NCI-H2029 treated with DMSO at 0.1 percent for 48 hours (cell line): ENCODE results near the gene WDR48.

Source experiments
- DNase-seq: peaks from one replicate; lab custom pipeline; 2025; lab: John Stamatoyannopoulos, UW

The WDR48 gene

DNA sequence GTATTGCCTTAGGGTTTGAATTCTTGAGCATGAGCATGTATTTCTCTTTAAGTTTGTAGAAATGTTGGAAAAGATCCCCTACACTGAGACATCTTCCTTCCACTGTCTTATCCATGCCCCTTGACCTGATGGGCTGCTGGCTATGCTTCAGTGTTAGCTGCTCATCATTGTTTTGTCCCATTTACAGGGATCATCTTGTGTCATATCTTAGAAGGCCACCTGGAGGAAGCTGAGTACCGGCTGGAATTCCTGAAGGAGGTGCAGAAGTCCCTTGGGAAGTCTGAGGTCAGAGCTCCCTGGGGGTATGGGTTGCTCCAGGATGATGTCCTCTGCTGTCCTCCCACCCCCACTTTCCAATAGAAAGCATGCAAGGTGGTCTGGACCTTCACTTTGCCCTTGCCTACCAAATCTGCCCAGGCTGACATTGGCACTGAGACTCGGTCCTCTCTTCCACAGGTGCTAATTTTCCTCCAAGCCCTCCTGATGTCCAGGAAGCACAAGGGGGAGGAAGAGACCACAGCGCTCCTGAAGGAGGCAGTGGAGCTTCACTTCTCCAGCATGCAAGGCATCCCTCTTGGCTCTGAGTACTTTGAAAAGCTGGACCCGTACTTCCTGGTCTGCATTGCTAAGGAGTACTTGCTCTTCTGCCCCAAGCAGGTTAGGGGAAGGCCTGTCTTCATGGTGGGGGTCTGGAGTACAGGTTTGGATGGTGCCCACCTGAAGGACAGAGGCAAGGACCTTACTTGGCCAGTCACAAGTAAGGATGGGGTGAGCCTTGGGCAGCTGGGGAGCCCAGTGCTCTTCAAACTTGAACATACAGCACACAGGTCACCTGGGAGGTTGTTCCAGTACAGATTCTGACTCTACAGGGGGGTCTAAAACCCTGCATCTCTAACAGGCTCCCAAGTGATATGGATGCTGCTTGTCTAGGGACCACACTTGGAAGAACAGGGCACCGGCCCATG is 73.3 kb downstream of the WDR48 start:
- DNase-seq: no peak

DNA sequence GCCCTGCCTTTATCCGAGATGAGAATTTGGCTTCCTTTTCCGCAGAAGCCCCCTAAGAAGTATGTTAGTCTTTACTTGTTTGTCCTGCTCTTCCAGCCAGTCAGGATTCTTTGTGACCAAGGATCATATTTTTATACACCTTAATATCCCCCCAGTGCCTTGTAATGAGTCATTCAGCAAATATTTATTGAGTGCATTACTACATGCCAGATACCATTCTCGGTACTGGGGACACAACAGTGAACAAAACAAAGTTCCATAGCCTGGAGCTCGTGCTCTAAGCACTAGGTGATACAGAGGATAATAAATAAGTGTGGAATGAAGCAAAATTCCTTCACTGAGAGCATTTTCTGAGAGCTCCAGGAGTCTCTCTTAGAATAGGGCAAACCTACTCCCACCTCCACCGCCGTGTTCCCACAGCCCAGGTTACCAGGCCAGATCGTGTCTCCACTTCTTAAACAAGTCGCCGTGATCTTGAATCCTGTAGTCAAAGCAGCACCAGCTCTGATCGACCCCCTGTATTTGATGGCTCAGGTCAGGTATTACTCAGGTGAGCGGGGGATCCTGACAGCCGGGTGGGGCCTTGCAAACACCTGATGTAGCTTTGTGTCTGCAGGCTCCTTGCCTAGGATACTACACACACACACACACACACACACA is 74.2 kb downstream of the WDR48 start:
- no peak for DNase-seq

DNA sequence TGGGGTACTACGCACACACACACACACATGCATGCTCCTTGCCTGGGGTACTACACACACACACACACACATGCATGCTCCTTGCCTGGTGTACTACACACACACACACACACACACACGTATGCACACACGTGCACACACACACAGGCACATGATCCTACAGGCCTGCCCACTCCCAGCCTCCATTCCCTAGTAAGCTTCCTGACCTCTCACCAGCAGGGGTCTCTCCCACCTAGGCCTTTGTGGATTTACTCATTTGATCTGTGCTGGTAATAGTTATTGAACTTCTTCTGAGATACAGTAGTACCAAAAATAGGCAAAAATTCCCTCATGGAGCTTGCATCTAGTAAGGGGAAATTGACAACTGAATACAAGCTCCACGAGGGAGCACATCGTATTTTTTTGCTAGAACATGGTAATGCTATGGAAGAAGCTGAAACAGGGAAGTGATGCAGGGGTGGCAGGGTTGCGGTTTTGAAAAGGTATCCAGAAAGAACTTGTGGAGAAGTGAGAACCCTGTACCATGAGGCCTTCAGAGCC is 74.8 kb downstream of the WDR48 start:
- peak; percentile 69 for DNase-seq

DNA sequence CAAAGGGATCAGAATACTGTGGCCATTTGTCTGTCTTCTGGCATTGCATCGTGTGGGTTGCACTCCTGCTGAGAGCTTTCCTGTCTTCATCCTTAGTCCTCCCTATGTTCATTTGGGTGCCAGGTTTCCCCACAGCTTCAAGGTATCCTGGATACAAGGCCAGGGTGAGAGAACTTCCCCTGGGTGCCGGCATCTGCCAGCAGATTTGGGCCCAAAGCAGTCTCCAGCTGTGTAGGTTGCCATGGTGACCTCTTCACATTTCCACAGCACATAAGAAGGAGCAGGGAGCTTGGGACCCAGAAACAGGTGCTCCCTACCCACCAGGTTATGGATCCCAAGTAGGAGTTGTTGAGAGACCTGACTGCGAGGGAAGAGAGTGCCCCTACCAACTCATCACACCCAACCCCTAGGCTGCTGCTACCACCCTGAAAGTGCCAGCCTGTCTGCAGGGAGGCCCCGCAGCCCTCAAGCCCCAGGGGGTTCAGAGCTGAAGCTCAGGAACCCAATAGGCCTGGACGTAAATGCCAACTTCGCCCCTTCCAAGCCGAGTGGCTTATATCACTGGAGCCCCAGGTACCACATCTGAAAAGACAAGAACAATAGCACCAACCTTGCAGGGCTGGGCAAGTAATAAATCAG is 75.6 kb downstream of the WDR48 start:
- DNase-seq: no peak

DNA sequence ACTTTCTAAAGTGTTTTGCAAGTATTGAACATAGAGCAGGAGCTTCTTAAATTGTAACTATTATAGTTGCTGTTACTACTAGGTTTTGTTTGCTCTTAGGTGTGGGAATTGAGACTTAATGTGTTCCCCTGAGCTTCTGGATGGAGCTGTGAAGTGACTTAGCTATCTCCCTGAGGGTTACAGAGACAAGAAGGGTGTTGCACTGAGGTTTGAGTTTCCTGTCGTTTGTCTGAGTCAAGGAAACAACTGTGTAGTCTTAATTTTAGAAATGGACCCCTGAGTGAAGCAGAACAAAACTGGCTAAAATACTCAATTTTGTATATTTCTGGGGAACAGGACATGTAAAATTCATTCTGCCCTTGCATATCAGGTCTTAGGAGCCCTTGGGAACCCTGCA is 76.1 kb downstream of the WDR48 start:
- no peak for DNase-seq

DNA sequence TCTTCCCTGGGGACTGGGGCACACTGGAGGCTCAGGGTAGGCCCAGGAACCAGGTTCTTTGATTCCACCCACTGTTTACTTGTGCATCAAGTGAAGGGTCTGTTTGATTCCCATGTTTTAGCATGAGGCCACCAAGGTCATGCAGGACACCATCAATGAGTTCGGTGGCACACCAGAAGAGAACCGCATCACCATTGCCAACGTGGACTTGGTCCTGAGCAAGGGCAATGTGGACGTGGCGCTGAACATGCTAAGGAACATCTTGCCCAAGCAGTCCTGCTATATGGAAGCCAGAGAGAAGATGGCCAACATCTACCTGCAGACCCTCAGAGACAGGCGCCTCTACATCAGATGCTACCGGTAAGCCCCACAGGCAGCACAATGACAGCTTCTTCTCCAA is 77.1 kb downstream of the WDR48 start:
- DNase-seq: no peak

DNA sequence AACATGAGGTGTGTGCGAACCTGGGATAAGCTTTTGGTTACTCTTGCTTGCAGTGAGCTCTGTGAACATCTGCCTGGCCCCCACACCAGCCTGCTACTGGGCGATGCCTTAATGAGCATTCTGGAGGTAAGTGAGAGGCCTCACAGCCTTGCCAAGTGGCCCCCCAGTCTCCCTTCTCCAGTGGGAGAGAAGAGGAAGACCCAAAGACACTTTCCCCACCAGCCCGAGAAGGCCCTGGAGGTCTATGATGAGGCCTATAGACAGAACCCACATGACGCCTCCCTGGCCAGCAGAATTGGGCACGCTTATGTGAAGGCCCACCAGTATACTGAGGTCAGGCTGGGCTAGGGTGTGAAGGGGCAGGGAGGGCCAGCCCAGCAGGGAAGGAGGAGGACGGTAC is 78.2 kb downstream of the WDR48 start:
- no peak for DNase-seq

DNA sequence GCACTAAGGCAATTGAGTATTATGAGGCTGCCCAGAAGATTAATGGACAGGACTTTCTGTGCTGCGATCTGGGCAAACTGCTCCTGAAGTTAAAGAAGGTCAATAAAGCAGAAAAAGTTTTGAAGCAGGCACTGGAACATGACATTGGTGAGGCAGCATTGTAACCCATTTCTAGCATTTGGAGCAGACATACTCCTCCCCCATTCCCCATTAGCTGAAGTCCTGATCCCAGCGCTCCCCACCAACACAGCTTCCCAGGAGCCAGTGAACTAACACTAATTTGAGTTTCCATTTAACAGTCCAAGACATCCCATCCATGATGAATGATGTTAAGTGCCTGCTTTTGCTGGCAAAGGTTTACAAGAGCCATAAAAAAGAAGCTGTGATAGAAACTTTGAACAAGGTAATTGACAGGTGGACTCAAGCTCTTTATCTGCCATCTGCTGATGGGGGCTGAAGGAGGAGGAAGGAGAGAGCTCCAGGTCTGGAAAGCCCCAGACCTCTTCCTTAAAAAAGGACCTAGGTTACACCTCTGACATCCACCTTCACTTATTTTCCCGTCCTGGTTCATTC is 79.0 kb downstream of the WDR48 start:
- no peak for DNase-seq

DNA sequence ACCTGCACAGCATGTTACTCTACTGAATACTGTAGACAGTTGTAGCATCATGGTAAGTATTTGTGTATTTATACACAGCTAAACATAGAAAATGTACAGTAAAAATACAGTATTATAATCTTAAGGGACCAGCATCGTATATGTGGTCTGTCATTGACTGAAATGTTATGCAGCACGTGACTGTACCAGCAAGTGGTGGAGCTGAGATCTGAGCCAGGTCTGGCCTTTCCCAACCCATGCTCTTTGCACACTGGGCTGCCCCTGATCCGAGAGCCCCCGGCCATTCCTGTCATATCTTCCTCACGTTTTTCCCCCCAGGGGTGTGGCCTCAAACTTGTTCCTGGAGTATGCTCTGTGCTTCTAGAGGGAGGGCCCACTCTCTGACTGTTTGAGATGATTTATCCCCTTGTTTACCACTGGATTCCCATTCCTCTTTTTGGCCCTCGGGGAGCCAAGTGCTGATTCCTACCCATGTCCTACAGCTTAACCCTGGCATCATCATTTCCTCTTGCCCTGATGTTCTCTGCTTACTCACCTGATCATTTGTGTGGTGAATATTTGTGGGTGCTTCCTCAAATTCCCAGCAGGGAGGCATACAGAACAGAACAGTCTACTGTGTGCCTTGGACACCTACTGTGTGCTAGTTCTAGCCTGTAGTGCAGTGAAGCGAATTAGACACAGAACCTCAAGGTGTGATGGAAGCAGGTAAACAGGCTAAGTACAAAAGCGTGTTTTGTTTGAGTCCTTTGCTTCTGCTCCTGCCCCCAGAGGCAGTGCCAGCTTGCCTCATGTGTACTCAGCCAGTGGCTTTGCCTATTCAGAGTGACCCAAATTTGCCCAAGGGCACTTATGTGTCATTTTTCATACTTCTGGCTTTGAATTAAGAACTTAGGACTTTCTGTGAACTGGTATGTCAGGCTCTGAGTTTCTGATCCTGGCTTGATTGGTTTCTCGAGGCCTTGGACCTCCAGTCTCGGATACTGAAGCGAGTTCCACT is 80.6 kb downstream of the WDR48 start:
- DNase-seq: no peak

DNA sequence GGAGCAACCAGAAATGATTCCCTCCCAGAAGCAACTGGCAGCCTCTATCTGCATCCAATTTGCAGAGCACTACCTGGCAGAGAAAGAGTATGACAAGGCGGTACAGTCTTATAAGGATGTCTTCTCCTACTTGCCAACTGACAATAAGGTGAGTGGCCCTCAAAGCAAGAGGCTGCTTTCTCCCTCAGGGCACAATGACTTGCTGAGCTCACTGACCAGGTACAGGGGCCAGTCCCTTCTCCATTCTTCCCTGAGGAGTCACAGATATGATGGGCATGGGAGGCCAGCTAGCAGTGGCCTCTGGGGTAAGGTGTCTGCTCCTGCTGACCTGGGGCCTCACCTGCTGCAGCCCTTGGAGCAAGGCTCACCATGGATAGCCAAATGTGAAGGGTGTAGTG is 81.3 kb downstream of the WDR48 start:
- no peak for DNase-seq

DNA sequence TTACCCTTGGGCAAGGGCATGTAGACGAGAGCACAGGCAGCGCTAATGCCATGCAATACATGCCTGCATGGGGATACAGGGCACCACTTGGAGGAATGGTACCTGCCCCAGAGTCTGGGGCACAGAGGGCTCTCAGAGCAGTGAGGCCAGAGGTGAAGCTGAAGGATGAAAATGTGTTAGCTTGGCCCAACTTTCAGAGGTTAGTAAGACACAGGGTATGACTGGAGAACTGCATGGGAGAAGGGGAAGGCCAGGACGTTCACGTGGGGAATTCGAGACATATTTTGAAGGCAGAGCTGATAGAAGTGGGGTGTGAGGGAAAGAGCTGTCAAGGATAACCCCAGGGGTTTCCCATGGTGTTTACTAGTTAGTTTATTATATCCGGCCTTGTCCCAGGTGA is 82.0 kb downstream of the WDR48 start:
- DNase-seq: no peak

DNA sequence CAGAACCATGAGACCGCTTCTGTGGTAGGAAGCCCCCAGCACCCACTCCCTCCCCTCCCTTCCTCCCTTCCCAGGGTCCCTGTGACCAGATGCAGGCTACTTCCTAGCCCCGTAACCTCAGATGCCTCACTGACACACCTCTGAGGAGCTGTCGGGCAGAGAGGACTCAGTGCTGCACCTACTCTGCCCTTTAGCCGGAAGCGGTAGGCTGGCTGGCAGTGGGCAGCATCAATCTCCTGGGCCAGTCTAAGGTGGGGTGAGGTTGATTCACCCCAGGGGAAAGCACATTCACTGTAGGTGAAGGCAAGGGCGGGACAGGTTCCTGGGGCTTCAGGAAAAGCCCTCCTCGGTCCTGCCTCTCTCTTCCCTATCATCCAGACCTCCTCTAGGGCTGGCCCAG is 82.5 kb downstream of the WDR48 start:
- DNase-seq: no peak

DNA sequence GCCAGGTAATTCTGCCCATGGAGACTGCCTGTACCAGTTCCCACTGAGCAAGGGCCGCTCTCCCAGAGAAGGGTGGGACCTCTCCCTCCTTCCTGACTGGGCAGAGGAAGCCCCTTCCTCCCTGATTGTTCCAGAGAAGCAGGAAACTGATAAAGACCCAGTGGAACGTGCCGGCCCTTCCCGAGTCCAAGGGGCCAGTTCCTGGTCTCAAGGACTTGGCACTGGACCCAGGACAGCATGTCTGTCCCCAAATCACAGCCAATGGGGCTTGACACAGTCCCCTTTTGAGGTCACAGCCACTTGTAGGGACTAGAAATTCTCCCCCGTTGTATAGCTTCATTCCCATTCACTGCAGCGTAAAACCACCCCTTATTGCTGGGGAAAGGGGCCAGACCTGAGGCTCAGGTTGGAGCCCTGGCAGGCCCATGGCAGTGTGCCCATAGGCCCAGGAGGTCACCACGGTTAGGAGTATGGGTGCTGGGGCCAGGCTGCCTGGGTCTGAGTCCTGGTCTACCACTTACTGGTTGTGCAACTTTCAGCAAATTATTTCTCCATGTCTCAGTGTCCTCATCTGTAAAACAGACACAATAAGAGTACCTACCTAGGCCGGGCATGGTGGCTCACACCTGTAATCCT is 83.5 kb downstream of the WDR48 start:
- DNase-seq: no peak

DNA sequence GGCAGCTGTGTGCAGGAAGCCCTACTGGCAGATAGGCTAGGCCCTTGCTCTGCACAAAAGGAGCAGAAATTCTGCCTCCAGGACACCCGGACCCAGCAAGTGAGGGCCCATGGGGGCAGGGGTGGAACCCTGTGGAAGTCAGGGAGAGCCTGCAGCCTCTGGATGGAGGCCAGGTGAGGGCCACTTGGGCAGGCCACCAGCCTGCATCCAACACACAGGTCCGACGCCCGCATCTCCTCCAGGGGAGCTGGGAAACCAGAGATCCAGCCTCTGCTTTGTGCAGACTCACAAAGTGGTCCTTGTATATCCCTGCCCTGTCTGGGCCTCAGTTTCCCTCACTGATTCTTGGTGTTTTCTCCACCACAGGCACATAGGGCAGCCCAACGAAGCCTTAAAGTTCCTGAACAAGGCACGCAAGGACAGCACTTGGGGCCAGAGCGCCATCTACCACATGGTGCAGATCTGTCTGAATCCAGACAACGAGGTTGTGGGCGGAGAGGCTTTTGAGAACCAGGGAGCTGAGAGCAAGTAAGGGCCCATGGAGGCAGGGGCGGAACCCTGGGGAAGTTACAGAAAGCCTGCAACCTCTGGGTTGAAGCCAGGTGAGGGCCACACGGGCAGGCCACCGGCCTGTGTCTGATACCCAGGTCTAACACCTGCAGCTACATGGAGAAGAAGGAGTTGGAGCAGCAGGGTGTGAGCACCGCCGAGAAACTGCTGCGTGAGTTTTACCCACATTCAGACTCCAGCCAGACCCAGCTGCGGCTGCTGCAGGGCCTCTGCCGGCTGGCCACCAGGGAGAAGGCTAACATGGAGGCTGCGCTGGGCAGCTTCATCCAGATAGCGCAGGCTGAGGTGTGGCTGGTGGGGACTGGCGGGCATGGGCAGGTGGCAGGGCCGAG is 85.0 kb downstream of the WDR48 start:
- DNase-seq: no peak

DNA sequence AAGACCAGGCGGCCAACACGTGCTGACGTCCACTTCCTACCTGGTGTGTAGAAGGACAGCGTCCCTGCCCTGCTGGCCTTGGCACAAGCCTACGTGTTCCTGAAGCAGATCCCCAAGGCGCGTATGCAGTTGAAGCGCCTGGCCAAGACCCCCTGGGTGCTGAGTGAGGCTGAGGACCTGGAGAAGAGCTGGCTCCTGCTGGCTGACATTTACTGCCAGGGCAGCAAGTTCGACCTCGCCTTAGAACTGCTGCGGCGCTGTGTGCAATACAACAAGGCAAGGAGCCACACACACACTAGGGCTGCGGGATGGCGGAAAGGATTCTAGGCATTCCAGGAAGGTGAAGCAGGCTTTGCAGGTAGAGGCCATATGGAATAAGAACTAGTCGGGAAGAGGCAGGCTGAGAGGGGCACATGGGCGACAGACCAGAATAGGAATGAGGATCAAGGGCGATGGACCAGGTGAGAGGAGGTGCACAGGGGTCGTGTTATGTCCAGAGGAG is 85.7 kb downstream of the WDR48 start:
- DNase-seq: no peak

DNA sequence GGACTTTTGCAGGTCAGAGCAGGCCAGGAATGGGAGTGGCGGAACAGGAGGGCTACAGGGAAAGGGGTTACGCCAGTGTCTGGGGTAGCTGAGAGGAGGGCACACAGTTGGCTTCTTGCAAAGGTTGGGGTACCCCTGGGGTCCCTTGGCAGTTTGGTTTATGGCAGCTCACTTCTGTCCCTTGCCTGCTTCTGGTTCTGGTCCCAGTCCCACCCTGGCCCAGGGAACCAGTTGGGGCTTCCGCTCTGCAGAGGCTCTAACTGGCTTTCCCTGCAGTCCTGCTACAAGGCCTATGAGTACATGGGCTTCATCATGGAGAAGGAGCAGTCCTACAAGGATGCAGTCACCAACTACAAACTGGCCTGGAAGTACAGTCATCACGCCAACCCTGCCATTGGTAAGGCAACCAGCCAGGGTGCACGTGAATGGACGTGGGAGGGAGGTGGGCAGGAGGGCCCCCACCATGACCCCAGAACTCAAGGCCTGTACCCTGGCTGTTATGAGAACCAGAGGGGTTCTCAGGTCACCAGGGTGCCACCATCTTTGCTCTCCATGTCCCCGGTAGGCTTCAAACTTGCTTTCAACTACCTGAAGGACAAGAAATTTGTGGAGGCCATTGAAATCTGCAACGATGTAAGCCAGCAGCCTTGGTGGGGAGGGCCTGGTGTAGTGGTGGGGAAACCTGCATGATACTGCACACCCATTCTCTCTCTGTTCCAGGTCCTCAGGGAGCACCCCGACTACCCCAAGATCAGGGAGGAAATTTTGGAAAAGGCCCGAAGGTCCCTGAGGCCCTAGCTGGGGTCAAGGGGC is 86.4 kb downstream of the WDR48 start:
- no peak for DNase-seq

DNA sequence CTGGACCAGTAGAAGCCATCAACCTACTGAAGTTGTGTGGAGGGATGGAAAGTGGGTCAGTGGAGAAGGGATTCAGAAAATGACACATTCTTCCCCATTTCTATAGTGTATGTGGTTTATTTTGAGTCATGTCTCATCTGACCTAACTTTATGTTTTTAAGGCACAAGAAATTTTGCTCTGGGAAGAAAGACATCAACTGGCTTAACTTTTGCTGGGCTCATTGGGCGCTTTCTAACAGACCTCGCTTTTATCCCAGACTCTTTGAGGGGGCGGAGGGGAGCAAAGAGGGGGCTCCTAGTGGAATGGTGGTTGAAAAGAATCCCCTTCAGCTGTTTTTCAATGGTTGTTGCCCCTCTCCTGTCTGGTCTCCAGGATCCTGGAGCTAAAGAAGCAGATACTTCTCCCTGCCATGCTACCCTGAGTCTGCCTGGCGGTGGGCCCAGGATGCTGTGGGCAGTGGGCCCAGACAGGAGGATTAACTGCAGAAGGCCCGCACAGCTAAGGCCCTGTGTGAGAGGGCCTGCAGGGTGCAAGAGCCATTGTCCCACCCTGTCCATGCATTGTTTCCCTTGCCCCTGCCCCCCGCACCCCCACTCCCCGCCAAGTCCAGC is 87.1 kb downstream of the WDR48 start:
- DNase-seq: peak; percentile 57

DNA sequence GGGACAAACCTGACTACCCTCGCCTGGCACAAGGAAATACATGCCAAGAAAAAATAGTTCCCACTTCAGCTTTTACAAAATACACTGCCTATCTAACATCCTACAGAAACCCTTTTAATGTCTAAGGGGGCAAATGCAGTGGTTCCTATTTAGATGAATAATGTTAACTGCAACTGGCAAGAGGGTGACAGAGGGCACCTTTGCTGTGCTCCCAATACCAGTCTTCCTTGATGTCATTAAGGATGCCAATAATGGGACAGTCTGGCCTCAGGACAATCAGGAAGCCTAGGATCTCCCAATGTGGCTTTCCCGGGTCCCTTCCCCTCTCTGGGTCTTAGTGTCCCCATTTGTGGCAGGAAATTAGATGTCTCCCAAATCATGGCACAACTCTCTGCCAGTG is 87.6 kb downstream of the WDR48 start:
- peak; percentile 57 for DNase-seq
